ENCODE results near the gene KLHL8. TPM values are rescaled to one million over a fixed set of nuclear protein-coding genes. Genes with fewer than 3 reads are reported as not detected.

The KLHL8 gene
- total and polyA plus RNA-seq, 12 donors, result 2.4 to 15.0 (median 11.7) TPM

- Histone ChIP-seq H3K9me3 (no peaks in the 10 kb centered on the region), H3K27ac (peak overlapping the region in 2 of 10 donors; percentile 13 to 74), H3K4me1 (peaks cover 3 to 51% (median 24%) of the 10 kb centered on the region in 9 donors), H3K4me3 (peak overlapping the region in 2 of 10 donors; percentile 3 to 47), H3K27me3 (no peaks in the 10 kb centered on the region), H3K36me3 (peaks cover 0 to 4% (median 0%) of the 10 kb centered on the region in 9 donors)
- intact Hi-C loops (cut with DNase I), result no loop called here
- ATAC-seq (no peak), DNase-seq (no peak)
- TF ChIP-seq CTCF (IDR thresholded peaks at IDR 0.05), result no peak
- WGBS, 2 donors, result 85 to 91% methylated on average over 3 of the region's 3 CpGs
Observed at GRCh38 chr4:87209182-87209581, 11.2 kb downstream of the KLHL8 start.

- Histone ChIP-seq H3K36me3 (peaks cover 0 to 4% (median 0%) of the 10 kb centered on the region in 9 donors), H3K9me3 (peaks cover 0 to 15% (median 3%) of the 10 kb centered on the region in 11 donors), H3K4me1 (peaks cover 0 to 9% (median 0%) of the 10 kb centered on the region in 9 donors), H3K4me3 (no peak overlapping the region), H3K27me3 (no peaks in the 10 kb centered on the region), H3K27ac (no peak overlapping the region)
- TF ChIP-seq CTCF (IDR thresholded peaks at IDR 0.05), result no peak
- ATAC-seq (no peak), DNase-seq (no peak)
- 60 to 82% methylated on average over 1 of the region's 1 CpG for WGBS, 2 donors
- intact Hi-C loops (cut with DNase I), result no loop called here
Observed at GRCh38 chr4:87204559-87204958, 15.9 kb downstream of the KLHL8 start.

- Histone ChIP-seq H3K4me1 (no peaks in the 10 kb centered on the region), H3K4me3 (no peak overlapping the region), H3K27ac (no peak overlapping the region), H3K9me3 (no peaks in the 10 kb centered on the region), H3K27me3 (no peaks in the 10 kb centered on the region), H3K36me3 (peaks cover 0 to 7% (median 0%) of the 10 kb centered on the region in 9 donors)
- ATAC-seq (no peak), DNase-seq (no peak)
- no peak for TF ChIP-seq CTCF (IDR thresholded peaks at IDR 0.05)
- intact Hi-C loops (cut with DNase I), result no loop called here
- 97 to 100% methylated on average over 1 of the region's 1 CpG for WGBS, 2 donors
Observed at GRCh38 chr4:87196927-87197326, 23.5 kb downstream of the KLHL8 start.

DNA sequence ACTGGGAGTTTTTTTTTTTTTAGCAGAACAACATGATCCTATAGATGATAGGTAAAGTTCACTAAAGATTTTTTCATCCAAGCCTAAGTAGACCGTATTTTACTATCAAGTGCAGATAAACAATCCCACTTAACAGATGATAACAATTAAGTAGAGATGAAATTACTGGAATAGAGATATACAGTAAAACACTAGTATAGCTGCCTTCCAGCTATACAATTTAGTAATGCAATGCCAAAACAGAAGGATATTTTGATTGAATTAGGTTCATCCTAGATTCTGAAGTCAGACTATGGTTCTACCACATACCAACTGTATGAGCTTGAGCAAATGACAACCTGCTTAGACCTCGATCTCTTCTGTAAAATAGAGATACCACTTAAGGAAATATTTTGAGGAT lies 24.3 kb downstream of the KLHL8 start:
- H3K36me3 ChIP-seq, result peaks cover 0 to 7% (median 0%) of the 10 kb centered on the region in 9 donors
- H3K9me3 ChIP-seq, result no peaks in the 10 kb centered on the region
- WGBS, 2 donors, result 76 to 86% methylated on average over 2 of the region's 2 CpGs
- no peak overlapping the region for H3K4me3 ChIP-seq
- H3K27ac ChIP-seq, result no peak overlapping the region
- H3K4me1 ChIP-seq, result no peaks in the 10 kb centered on the region
- no peak for TF ChIP-seq CTCF (IDR thresholded peaks at IDR 0.05)
- intact Hi-C loops (cut with DNase I), result no loop called here
- ATAC-seq, result no peak
- no peaks in the 10 kb centered on the region for H3K27me3 ChIP-seq
- no peak for DNase-seq

Data from heart right ventricle (tissue), 16 donors.